H1 (cell line): ENCODE results near the gene SLC9C1. TPM values are rescaled to one million over a fixed set of nuclear protein-coding genes. Genes with fewer than 3 reads are reported as not detected.

ENCODE experiments used
- CTCF ChIA-PET: fragments of 300-600 bp; sonication (Branson Sonifier 250); formaldehyde crosslinking; loops from one replicate; lab custom pipeline; 2021; ENCODE audit not compliant: partially characterized antibody; lab: Charles Lee
- POLR2A ChIA-PET: fragments of 300-600 bp; sonication (Branson Sonifier 250); formaldehyde crosslinking; loops from one replicate; lab custom pipeline; 2021; ENCODE audit warnings: inconsistent platforms; ENCODE audit not compliant: partially characterized antibody; lab: Charles Lee
- DNase-seq, 2 experiments: peaks; one replicate each; pipeline versions ENCODE4 v3.0.0 to v3.0.0-alpha.2; 2010 to 2022; ENCODE audit warnings: low spot score in 2 of 2, low read depth in 1 of 2, mixed read lengths in 1 of 2
- FAIRE-seq: peaks from 2 replicates; lab custom pipeline; 2011; peaks lifted over from hg19 to GRCh38; lab: Jason Lieb, UNC
- H2AFZ ChIP-seq: 2 replicates; pipeline ENCODE4 v1.8.1; 2012; ENCODE audit warnings: low read length, inconsistent platforms
- H2AK5ac ChIP-seq: 2 replicates; pipeline ENCODE4 v1.6.1; 2013; ENCODE audit warnings: low read depth, low read length
- H2BK120ac ChIP-seq: replicated peaks from 2 replicates; pipeline ENCODE3; 2013; ENCODE audit warnings: low read depth, low read length, inconsistent platforms
- H2BK12ac ChIP-seq: 2 replicates; pipeline ENCODE4 v1.6.1; 2013; ENCODE audit warnings: low read depth, low read length
- H2BK15ac ChIP-seq: 2 replicates; pipeline ENCODE4 v1.6.1; 2013; ENCODE audit warnings: low read length
- H2BK20ac ChIP-seq: 2 replicates; pipeline ENCODE4 v1.6.1; 2013; ENCODE audit warnings: low read length
- H2BK5ac ChIP-seq: 2 replicates; pipeline ENCODE4 v1.6.1; 2013; ENCODE audit warnings: low read depth, low read length
- H3K14ac ChIP-seq: 2 replicates; pipeline ENCODE4 v1.6.1; 2013; ENCODE audit warnings: inconsistent platforms; ENCODE audit not compliant: insufficient read length
- H3K18ac ChIP-seq: 2 replicates; pipeline ENCODE4 v1.6.1; 2013; ENCODE audit warnings: low read length; ENCODE audit errors: extremely low read depth
- H3K23ac ChIP-seq: 2 replicates; pipeline ENCODE4 v1.6.1; 2013; ENCODE audit warnings: inconsistent platforms; ENCODE audit not compliant: insufficient read length
- H3K23me2 ChIP-seq: 2 replicates; pipeline ENCODE4 v1.6.1; 2013; ENCODE audit warnings: low read depth, low read length
- H3K27ac ChIP-seq: 2 replicates; pipeline ENCODE4 v1.6.1; 2011; ENCODE audit warnings: low read depth, low read length, inconsistent platforms
- H3K27me3 ChIP-seq, 4 experiments: replicated peaks in 1 of 4; 1 replicate in 1 of 4; 2 replicates in 3 of 4; pipeline versions ENCODE4 v1.6.1 to v1.8.1; 2011 to 2013; ENCODE audit warnings: low read length in 3 of 4, mild to moderate bottlenecking in 3 of 4, inconsistent platforms in 2 of 4, mixed read lengths in 2 of 4, moderate library complexity in 1 of 4; ENCODE audit not compliant: control insufficient read depth in 3 of 4, insufficient read depth in 3 of 4; ENCODE audit errors: extremely low read depth in 1 of 4
- H3K36me3 ChIP-seq, 4 experiments: 2 replicates each; pipeline versions ENCODE4 v1.6.1 to v1.8.1; 2011 to 2013; ENCODE audit warnings: mild to moderate bottlenecking in 4 of 4, low read length in 3 of 4, moderate library complexity in 2 of 4, control low read depth in 1 of 4, inconsistent platforms in 1 of 4; ENCODE audit not compliant: insufficient read depth in 4 of 4, control insufficient read depth in 2 of 4
- H3K4ac ChIP-seq: replicated peaks from 2 replicates; pipeline ENCODE3; 2013; ENCODE audit warnings: low read length, low read depth, mixed read lengths, inconsistent platforms; ENCODE audit not compliant: insufficient read length
- H3K4me1 ChIP-seq, 4 experiments: replicated peaks in 1 of 4; 1 replicate in 1 of 4; 2 replicates in 3 of 4; pipeline versions ENCODE4 v1.6.1 to v1.8.1; 2011 to 2013; ENCODE audit warnings: low read length in 3 of 4, inconsistent platforms in 2 of 4, mixed read lengths in 1 of 4; ENCODE audit not compliant: insufficient read depth in 4 of 4, control insufficient read depth in 3 of 4
- H3K4me2 ChIP-seq, 2 experiments: 2 replicates each; pipeline versions ENCODE4 v1.6.1 to v1.8.1; 2011 to 2013; ENCODE audit warnings: low read depth in 2 of 2, low read length in 2 of 2, control low read depth in 1 of 2, inconsistent platforms in 1 of 2, mild to moderate bottlenecking in 1 of 2; ENCODE audit not compliant: insufficient read depth in 1 of 2
- H3K4me3 ChIP-seq, 4 experiments: fragments of 200-600, 300-600 bp in 1 of 4; sonication (generic), shearing (Covaris generic), sonication (Bioruptor Twin) in 1 of 4; 2 replicates each; pipeline versions ENCODE4 v1.5.1 to v1.8.1; 2011 to 2016; ENCODE audit warnings: low read length in 4 of 4, low read depth in 3 of 4, control low read depth in 2 of 4, inconsistent platforms in 2 of 4, mild to moderate bottlenecking in 2 of 4, mixed read lengths in 1 of 4, moderate library complexity in 1 of 4; ENCODE audit not compliant: insufficient read depth in 2 of 4; ENCODE audit errors: extremely low read depth in 1 of 4
- H3K56ac ChIP-seq: replicated peaks from 2 replicates; pipeline ENCODE3; 2013; ENCODE audit warnings: low read depth, mild to moderate bottlenecking, mixed read lengths, low read length, inconsistent platforms; ENCODE audit not compliant: insufficient read length
- H3K79me1 ChIP-seq: 2 replicates; pipeline ENCODE4 v1.6.1; 2013; ENCODE audit warnings: low read depth, low read length, control low read depth
- H3K79me2 ChIP-seq, 2 experiments: 2 replicates each; pipeline versions ENCODE4 v1.6.1 to v1.8.1; 2012 to 2013; ENCODE audit warnings: low read length in 2 of 2, mild to moderate bottlenecking in 2 of 2, inconsistent platforms in 1 of 2; ENCODE audit not compliant: insufficient read depth in 2 of 2, control insufficient read depth in 1 of 2
- H3K9ac ChIP-seq, 4 experiments: replicated peaks in 1 of 4; 1 replicate in 1 of 4; 2 replicates in 3 of 4; pipeline versions ENCODE4 v1.6.1 to v1.8.1; 2011 to 2013; ENCODE audit warnings: low read depth in 3 of 4, low read length in 3 of 4, control low read depth in 2 of 4, mild to moderate bottlenecking in 2 of 4, moderate library complexity in 2 of 4, inconsistent platforms in 1 of 4; ENCODE audit errors: extremely low read depth in 1 of 4
- H3K9me3 ChIP-seq, 2 experiments: 2 replicates each; pipeline versions ENCODE4 v1.6.1 to v1.8.1; 2012 to 2013; ENCODE audit warnings: mild to moderate bottlenecking in 2 of 2, moderate library complexity in 2 of 2, control low read depth in 1 of 2, inconsistent platforms in 1 of 2, low read depth in 1 of 2, low read length in 1 of 2, mixed read lengths in 1 of 2; ENCODE audit not compliant: insufficient read depth in 2 of 2
- H4K20me1 ChIP-seq, 2 experiments: replicated peaks in 1 of 2; 2 replicates each; pipeline versions ENCODE3 to v1.8.1; 2011 to 2013; ENCODE audit warnings: inconsistent platforms in 2 of 2, low read length in 2 of 2, mild to moderate bottlenecking in 1 of 2; ENCODE audit not compliant: insufficient read depth in 2 of 2, control insufficient read depth in 1 of 2
- H4K5ac ChIP-seq: 2 replicates; pipeline ENCODE4 v1.6.1; 2013; ENCODE audit warnings: low read length, low read depth, mixed read lengths, inconsistent platforms; ENCODE audit not compliant: insufficient read length
- H4K8ac ChIP-seq: 2 replicates; pipeline ENCODE4 v1.8.0; 2013; ENCODE audit warnings: mild to moderate bottlenecking, moderate library complexity, low read length, inconsistent platforms; ENCODE audit not compliant: insufficient read depth; ENCODE audit errors: extremely low read depth
- H4K91ac ChIP-seq: replicated peaks from 2 replicates; pipeline ENCODE3; 2013; ENCODE audit warnings: low read length, mixed read lengths, inconsistent platforms; ENCODE audit not compliant: insufficient read length
- BACH1 ChIP-seq: IDR thresholded peaks from 2 replicates; pipeline ENCODE4 v1.6.1; 2012; ENCODE audit warnings: low read length, improper control_type of control experiment
- CBX8 ChIP-seq: fragments of 300-800, 300-1000 bp; sonication (generic); IDR thresholded peaks from 2 replicates; pipeline ENCODE4 v1.7.1; 2016; ENCODE audit warnings: low read depth, low read length, borderline replicate concordance
- FOSL1 ChIP-seq: IDR thresholded peaks from 2 replicates; pipeline ENCODE4 v1.6.1; 2011; ENCODE audit warnings: mild to moderate bottlenecking, low read depth, low read length, moderate library complexity; ENCODE audit not compliant: insufficient read depth
- GTF2F1 ChIP-seq: IDR thresholded peaks from 2 replicates; pipeline ENCODE4 v1.6.1; 2012; ENCODE audit warnings: low read depth, low read length, improper control_type of control experiment, borderline replicate concordance
- KDM1A ChIP-seq: fragments of 200-600, 300-600 bp; sonication (generic); IDR thresholded peaks from 2 replicates; pipeline ENCODE4 v1.7.1; 2016; ENCODE audit warnings: mild to moderate bottlenecking, low read length, borderline replicate concordance
- PHF8 ChIP-seq: fragments of 200-600 bp; sonication (generic); conservative IDR thresholded peaks from 2 replicates; pipeline ENCODE4 v1.7.1; 2012; ENCODE audit warnings: low read depth, mild to moderate bottlenecking, inconsistent platforms, low read length, moderate library complexity
- RFX5 ChIP-seq: IDR thresholded peaks from 2 replicates; pipeline ENCODE4 v1.6.1; 2011; ENCODE audit warnings: low read depth, low read length, improper control_type of control experiment, borderline replicate concordance
- SIRT6 ChIP-seq: IDR thresholded peaks from one replicate; pipeline ENCODE4 v1.7.1; 2012; ENCODE audit warnings: low read length, inconsistent platforms
- SP4 ChIP-seq: IDR thresholded peaks from 2 replicates; pipeline ENCODE4 v1.6.1; 2012; ENCODE audit warnings: low read length, inconsistent platforms
- WGBS, 2 experiments: shearing (Covaris generic) in 1 of 2; methylation state at CpG; one replicate each; pipeline versions ENCODE4 v1.1.6 to v1.1.7; 2013 to 2015; ENCODE audit warnings: low lambda C conversion rate in 2 of 2, mixed read lengths in 2 of 2, inconsistent platforms in 1 of 2, low coverage in 1 of 2, missing lambda C conversion rate in 1 of 2; ENCODE audit not compliant: insufficient replicate concordance in 2 of 2, insufficient coverage in 1 of 2, insufficient read length in 1 of 2; ENCODE audit errors: extremely low coverage in 1 of 2, missing lambda C conversion rate in 1 of 2; 5-methylcytosine and 5-hydroxymethylcytosine counted together
- polyA plus RNA-seq, 7 experiments: library from polyadenylated mRNA; depleted of rRNA in 3 of 7; stranded (reverse) in 5 of 7; unstranded in 2 of 7; fragments of >200 nt in 5 of 7; fragments of 200-250 nt in 2 of 7; gene quantifications; 1 replicate in 5 of 7; 2 replicates in 1 of 7; 4 replicates in 1 of 7; pipeline versions ENCODE4 v1.2.1 to v1.2.3, GENCODE V29; 2011 to 2013; ENCODE audit warnings: missing spikeins in 2 of 7, mixed read lengths in 2 of 7
- total RNA-seq: library from RNA; stranded (reverse); fragmentation: NEBNext Ultra II Directional; extraction: Animal tissue kit (Norgen Biotek cat#: 25700); gene quantifications from 2 replicates; pipeline ENCODE4 v1.2.1, GENCODE V29; 2021
- TF ChIP-seq, protein P1 (sequence below): IDR thresholded peaks from 2 replicates; pipeline ENCODE4 v1.6.1; 2011; ENCODE audit warnings: low read length, improper control_type of control experiment
- TF ChIP-seq, protein P2 (sequence below): IDR thresholded peaks from 2 replicates; pipeline ENCODE4 v1.6.1; 2011; ENCODE audit warnings: low read depth, mild to moderate bottlenecking, low read length; ENCODE audit not compliant: insufficient read depth

The SLC9C1 gene
- total and polyA plus RNA-seq, 2 of the 8 experiments (the other 6 are each of a cell fraction or from before 2014, with no cell fraction given) = 0.15 to 0.24 TPM

DNA sequence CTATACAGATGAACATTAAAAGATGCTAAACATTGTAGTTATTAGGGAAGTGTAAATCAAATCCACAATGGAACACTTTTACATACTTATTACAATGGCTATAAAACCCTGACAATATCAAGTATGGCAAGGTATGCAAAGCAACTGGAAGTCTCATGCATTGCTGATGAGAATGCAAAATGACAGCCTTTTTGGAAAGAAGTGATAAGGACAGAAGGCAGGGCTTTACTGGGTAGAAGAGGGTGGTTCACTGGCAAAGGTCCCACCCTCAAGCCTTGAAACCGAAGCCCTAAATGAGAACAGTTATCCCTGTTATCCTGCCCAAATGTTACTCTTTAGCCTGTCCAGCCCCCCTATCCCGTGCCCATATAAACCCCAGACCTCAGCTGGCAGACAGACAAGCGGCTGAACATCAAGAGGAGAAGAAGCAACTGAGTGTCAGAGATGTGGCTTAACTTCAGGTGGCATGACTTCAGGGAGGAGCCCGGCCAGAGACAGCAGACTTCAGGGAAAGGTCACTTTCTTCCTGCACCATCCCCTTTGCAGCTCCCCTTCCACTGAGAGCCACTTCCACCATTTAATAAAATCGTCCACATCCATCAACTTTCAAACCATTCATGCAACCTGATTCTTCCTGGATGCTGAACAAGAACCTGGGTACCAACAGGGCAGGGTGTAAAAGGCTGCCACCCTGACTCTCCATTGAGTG lies 160.2 kb downstream of the SLC9C1 start:
- no peak for FAIRE-seq
- POLR2A ChIA-PET = interaction anchor here (0.9 kb wide), 1 partner anchor 11 kb away, joined by 3 read pairs; no protein-coding TSS in a partner anchor
- WGBS, 2 experiments = 82% methylated on average over 5 of the region's 5 CpGs; no CpG with 5 or more reads in 1 of the 2 experiments
- Histone ChIP-seq H3K23ac (no peak overlapping the region), H2BK15ac (no peak overlapping the region), H3K14ac (no peak overlapping the region), H4K91ac (no peak overlapping the region), H3K18ac (no peak overlapping the region), H3K23me2 (no peaks in the 10 kb centered on the region), H4K20me1 (no peaks in the 10 kb centered on the region), H3K4me1 (peaks cover 1 to 8% (median 5%) of the 10 kb centered on the region in 4 experiments; a peak in 4 of 7 replicates), H3K4ac (no peak overlapping the region), H3K27me3 (no peaks in the 10 kb centered on the region), H3K79me1 (no peaks in the 10 kb centered on the region), H2BK120ac (no peak overlapping the region), H3K4me3 (no peak overlapping the region), H3K4me2 (no peak overlapping the region), H4K8ac (no peak overlapping the region), H3K79me2 (no peaks in the 10 kb centered on the region), H2BK5ac (no peak overlapping the region), H2AK5ac (no peak overlapping the region), H3K9me3 (no peaks in the 10 kb centered on the region), H2BK20ac (no peak overlapping the region), H3K9ac (no peak overlapping the region), H4K5ac (no peak overlapping the region), H2AFZ (no peak overlapping the region), H2BK12ac (no peak overlapping the region), H3K36me3 (no peaks in the 10 kb centered on the region; a peak in 2 of 8 replicates), H3K56ac (no peak overlapping the region), H3K27ac (no peak overlapping the region)
- DNase-seq = no peak
- CTCF ChIA-PET = no interaction called here
- TF ChIP-seq KDM1A (no peak), SIRT6 (no peak), FOSL1 (no peak), SP4 (no peak), RFX5 (no peak), GTF2F1 (no peak), BACH1 (no peak), CBX8 (no peak), PHF8 (no peak)
- TF ChIP-seq, protein P1, sequence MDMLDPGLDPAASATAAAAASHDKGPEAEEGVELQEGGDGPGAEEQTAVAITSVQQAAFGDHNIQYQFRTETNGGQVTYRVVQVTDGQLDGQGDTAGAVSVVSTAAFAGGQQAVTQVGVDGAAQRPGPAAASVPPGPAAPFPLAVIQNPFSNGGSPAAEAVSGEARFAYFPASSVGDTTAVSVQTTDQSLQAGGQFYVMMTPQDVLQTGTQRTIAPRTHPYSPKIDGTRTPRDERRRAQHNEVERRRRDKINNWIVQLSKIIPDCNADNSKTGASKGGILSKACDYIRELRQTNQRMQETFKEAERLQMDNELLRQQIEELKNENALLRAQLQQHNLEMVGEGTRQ = no peak
- TF ChIP-seq, protein P2, sequence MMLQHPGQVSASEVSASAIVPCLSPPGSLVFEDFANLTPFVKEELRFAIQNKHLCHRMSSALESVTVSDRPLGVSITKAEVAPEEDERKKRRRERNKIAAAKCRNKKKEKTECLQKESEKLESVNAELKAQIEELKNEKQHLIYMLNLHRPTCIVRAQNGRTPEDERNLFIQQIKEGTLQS = no peak
